NCI-H345 (cell line): ENCODE data around the gene RHOJ.

Experiments
- DNase-seq: peaks from one replicate; lab custom pipeline; 2025; lab: John Stamatoyannopoulos, UW

Gene RHOJ

GRCh38 chr14:63205866-63206265 lies 1.6 kb downstream of the RHOJ start:
- DNase-seq: no peak

- DNase-seq: no peak
These were observed 4.9 kb downstream of the RHOJ start for GRCh38 chr14:63209160-63209559.

- DNase-seq: no peak
These were observed 6.6 kb downstream of the RHOJ start for GRCh38 chr14:63210812-63211211.

- no peak for DNase-seq
These were observed 8.0 kb downstream of the RHOJ start for GRCh38 chr14:63212209-63212608.

- DNase-seq: no peak
These were observed 8.7 kb downstream of the RHOJ start for GRCh38 chr14:63212776-63213500.

- no peak for DNase-seq
These were observed 10.4 kb downstream of the RHOJ start for GRCh38 chr14:63214417-63215196.

- no peak for DNase-seq
These were observed 16.3 kb downstream of the RHOJ start for GRCh38 chr14:63220526-63220925.

GRCh38 chr14:63223596-63223995 lies 19.4 kb downstream of the RHOJ start:
- DNase-seq: no peak

- DNase-seq: peak; percentile 4
These were observed 20.0 kb downstream of the RHOJ start for GRCh38 chr14:63224196-63224595.

- DNase-seq: no peak
These were observed 24.0 kb downstream of the RHOJ start for GRCh38 chr14:63228217-63228616.

GRCh38 chr14:63229330-63230059 lies 25.3 kb downstream of the RHOJ start:
- DNase-seq: no peak

GRCh38 chr14:63231766-63232165 lies 27.5 kb downstream of the RHOJ start:
- DNase-seq: no peak

- no peak for DNase-seq
These were observed 33.5 kb downstream of the RHOJ start for GRCh38 chr14:63237791-63238190.

- DNase-seq: no peak
These were observed 36.0 kb downstream of the RHOJ start for GRCh38 chr14:63240221-63240620.

GRCh38 chr14:63241096-63241495 lies 36.9 kb downstream of the RHOJ start:
- DNase-seq: no peak

GRCh38 chr14:63243646-63244045 lies 39.4 kb downstream of the RHOJ start:
- DNase-seq: no peak

GRCh38 chr14:63245893-63246292 lies 41.6 kb downstream of the RHOJ start:
- no peak for DNase-seq

- no peak for DNase-seq
These were observed 44.0 kb downstream of the RHOJ start for GRCh38 chr14:63248211-63248610.

GRCh38 chr14:63249092-63249491 lies 44.8 kb downstream of the RHOJ start:
- no peak for DNase-seq

- no peak for DNase-seq
These were observed 53.1 kb downstream of the RHOJ start for GRCh38 chr14:63257299-63257698.

GRCh38 chr14:63262446-63262845 lies 58.2 kb downstream of the RHOJ start:
- DNase-seq: no peak

- DNase-seq: no peak
These were observed 61.9 kb downstream of the RHOJ start for GRCh38 chr14:63266106-63266505.

GRCh38 chr14:63267171-63267570 lies 62.9 kb downstream of the RHOJ start:
- DNase-seq: no peak
